GM13976 (cell line): Measurements from ENCODE around the gene RAB10.
"Not testable (repeated sequence)": the region's sequence is repeated elsewhere in the genome, so short reads cannot be mapped to it uniquely, and the experiment has no call there.

Source experiments
- DNase-seq: peaks from one replicate; pipeline ENCODE4 v3.0.0; 2012; ENCODE audit warnings: low spot score
- CTCF ChIP-seq: IDR thresholded peaks from 2 replicates; pipeline ENCODE4 v1.5.1; 2012; ENCODE audit warnings: borderline replicate concordance, mild to moderate bottlenecking; ENCODE audit not compliant: insufficient read depth; ENCODE audit errors: extremely low read depth, missing control alignments, control extremely low read depth
- in situ Hi-C: fragments of 300-500 bp; cut with MboI; formaldehyde crosslinking; loops from one replicate; pipeline ENCODE4 v1.12.0; 2022; ENCODE audit warnings: low sequenced_read_pairs, mixed read lengths, inconsistent platforms; ENCODE audit not compliant: unreplicated experiment

Gene RAB10

GRCh38 chr2:26025509-26025908, 8.4 kb upstream of the RAB10 start:
- TF ChIP-seq CTCF: no peak
- in situ Hi-C loops: no loop called here
- no peak for DNase-seq

GRCh38 chr2:26028083-26028482, 5.8 kb upstream of the RAB10 start:
- DNase-seq, in situ Hi-C loops: not testable (repeated sequence)

- DNase-seq: peak; percentile 58
- in situ Hi-C loops: not testable (repeated sequence)
These were observed 1.2 kb upstream of the RAB10 start for GRCh38 chr2:26032586-26033269.

GRCh38 chr2:26033270-26033817, 540 bp upstream of the RAB10 start:
- no peak for TF ChIP-seq CTCF
- no peak for DNase-seq
- in situ Hi-C loops: no loop called here

GRCh38 chr2:26034637-26034992, 731 bp downstream of the RAB10 start:
- in situ Hi-C loops: no loop called here
- no peak for DNase-seq
- TF ChIP-seq CTCF: no peak

- no peak for TF ChIP-seq CTCF
- in situ Hi-C loops: no loop called here
- DNase-seq: no peak
These were observed 1.3 kb downstream of the RAB10 start for GRCh38 chr2:26035090-26035743.

GRCh38 chr2:26039603-26040323, 5.9 kb downstream of the RAB10 start:
- DNase-seq: no peak
- no peak for TF ChIP-seq CTCF
- in situ Hi-C loops: no loop called here
